BJ (cell line): ENCODE results near the gene EXOC6B. TPM values are rescaled to one million over a fixed set of nuclear protein-coding genes. Genes with fewer than 3 reads are reported as not detected.

ENCODE experiments used
- CTCF ChIA-PET: fragments of 350-600 bp; formaldehyde crosslinking; extraction: SDS; loops from one replicate; lab custom pipeline; 2021; ENCODE audit warnings: antibody characterized with exemption, inconsistent platforms; lab: Yijun Ruan, JAX
- POLR2A ChIA-PET: fragments of 300-600 bp; sonication (Branson Sonifier 250); formaldehyde crosslinking; extraction: SDS; loops from one replicate; lab custom pipeline; 2021; ENCODE audit warnings: antibody characterized with exemption; lab: Charles Lee
- DNase-seq: peaks from one replicate; pipeline ENCODE4 v3.0.0-alpha.2; 2011; ENCODE audit warnings: low read depth
- H3K27me3 ChIP-seq: 2 replicates; pipeline ENCODE4 v1.6.0; 2011; ENCODE audit warnings: low read length; ENCODE audit not compliant: control insufficient read depth, insufficient read depth
- H3K36me3 ChIP-seq: 2 replicates; pipeline ENCODE4 v1.5.1; 2011; ENCODE audit warnings: low read length; ENCODE audit not compliant: control insufficient read depth, insufficient read depth
- H3K4me3 ChIP-seq: 2 replicates; pipeline ENCODE4 v1.5.1; 2011; ENCODE audit warnings: low read depth, mild to moderate bottlenecking, control low read depth, low read length
- CTCF ChIP-seq: IDR thresholded peaks from 2 replicates; pipeline ENCODE4 v1.5.1; 2011; ENCODE audit warnings: low read depth, mild to moderate bottlenecking, control low read depth, inconsistent platforms, low read length, moderate library complexity; ENCODE audit not compliant: insufficient read depth
- polyA plus RNA-seq: library from polyadenylated mRNA; depleted of rRNA; stranded (reverse); fragments of >200 nt; gene quantifications from 2 replicates; pipeline ENCODE4 v1.2.3, GENCODE V29; 2011

The EXOC6B gene
- polyA plus RNA-seq, 1 experiment: 15.5 TPM

- CTCF ChIA-PET: interaction anchor here (0.6 kb wide), 1 partner anchor 219 kb away, joined by 3 read pairs; no protein-coding TSS in a partner anchor
- TF ChIP-seq CTCF: no peak
- no peak for DNase-seq
- Histone ChIP-seq H3K36me3 (no peaks in the 10 kb centered on the region; the same call in 1 of the 2 replicates), H3K4me3 (no peak overlapping the region), H3K27me3 (no peaks in the 10 kb centered on the region)
- POLR2A ChIA-PET: no interaction called here
Measured at GRCh38 chr2:72361521-72361920, 464.3 kb downstream of the EXOC6B start.

- H3K36me3 ChIP-seq: no peaks in the 10 kb centered on the region; the same call in 1 of the 2 replicates
- no peak overlapping the region for H3K4me3 ChIP-seq
- no peak for TF ChIP-seq CTCF
- ChIA-PET CTCF (interaction anchor here (1.4 kb wide), 1 partner anchor 12 kb away, joined by 5 read pairs; no protein-coding TSS in a partner anchor), POLR2A (no interaction called here)
- DNase-seq: no peak
- no peaks in the 10 kb centered on the region for H3K27me3 ChIP-seq
Measured at GRCh38 chr2:72361042-72361441, 464.8 kb downstream of the EXOC6B start.

- TF ChIP-seq CTCF: no peak
- Histone ChIP-seq H3K36me3 (no peaks in the 10 kb centered on the region), H3K4me3 (no peak overlapping the region), H3K27me3 (no peaks in the 10 kb centered on the region)
- CTCF ChIA-PET: no interaction called here
- no peak for DNase-seq
- POLR2A ChIA-PET: no interaction called here
Measured at GRCh38 chr2:72350852-72351251, 475.0 kb downstream of the EXOC6B start.

- no peaks in the 10 kb centered on the region for H3K27me3 ChIP-seq
- no peak overlapping the region for H3K4me3 ChIP-seq
- CTCF ChIA-PET: interaction anchor here (0.6 to 1.9 kb wide), 4 partner anchors 8 to 1284 kb away, joined by 3 to 5 read pairs (median 4); no protein-coding TSS in a partner anchor
- no peak for DNase-seq
- TF ChIP-seq CTCF: no peak
- POLR2A ChIA-PET: no interaction called here
- no peaks in the 10 kb centered on the region for H3K36me3 ChIP-seq
Measured at GRCh38 chr2:72349016-72349415, 476.8 kb downstream of the EXOC6B start.

- no peak for DNase-seq
- no peak for TF ChIP-seq CTCF
- no peaks in the 10 kb centered on the region for H3K36me3 ChIP-seq
- H3K27me3 ChIP-seq: no peaks in the 10 kb centered on the region
- ChIA-PET CTCF (no interaction called here), POLR2A (no interaction called here)
- no peak overlapping the region for H3K4me3 ChIP-seq
Measured at GRCh38 chr2:72347081-72347480, 478.8 kb downstream of the EXOC6B start.
